GM12878 (cell line): Measurements from ENCODE around the gene ATP6V0A1.

Experiments used
- EZH2 ChIP-seq: IDR thresholded peaks from 2 replicates; pipeline ENCODE4 v1.6.1; 2012; ENCODE audit warnings: low read depth, mild to moderate bottlenecking, control low read depth, inconsistent platforms, low read length, borderline replicate concordance; ENCODE audit not compliant: control insufficient read depth
- KAT2A ChIP-seq: conservative IDR thresholded peaks from 2 replicates; pipeline ENCODE4 v1.6.1; 2011; ENCODE audit warnings: low read depth, low read length; ENCODE audit not compliant: control insufficient read depth
- LARP7 ChIP-seq: fragments of 450-650 bp; IDR thresholded peaks from 2 replicates; pipeline ENCODE4 v1.6.1; 2017; ENCODE audit warnings: mild to moderate bottlenecking
- NR2C1 ChIP-seq: fragments of 450-650 bp; IDR thresholded peaks from 2 replicates; pipeline ENCODE4 v1.6.1; 2017; ENCODE audit warnings: antibody characterized with exemption, mild to moderate bottlenecking, moderate library complexity
- POLR2AphosphoS5 ChIP-seq: IDR thresholded peaks from 2 replicates; pipeline ENCODE4 v1.6.1; 2011; ENCODE audit warnings: mild to moderate bottlenecking, low read length, inconsistent platforms
- SIN3A ChIP-seq: IDR thresholded peaks from 2 replicates; pipeline ENCODE4 v1.6.1; 2012; ENCODE audit warnings: low read depth, low read length, improper control_type of control experiment
- SUZ12 ChIP-seq: fragments of 200-600 bp; sonication (generic); IDR thresholded peaks from one replicate; pipeline ENCODE4 v1.6.1; 2018; ENCODE audit warnings: antibody characterized with exemption, mild to moderate bottlenecking; ENCODE audit not compliant: unreplicated experiment
- YY1 ChIP-seq: IDR thresholded peaks from 2 replicates; pipeline ENCODE4 v1.6.1; 2011; ENCODE audit warnings: low read depth, mild to moderate bottlenecking, low read length
- ZNF274 ChIP-seq: IDR thresholded peaks from one replicate; pipeline ENCODE4 v1.8.0; 2011; ENCODE audit not compliant: insufficient read length, insufficient read depth
- ZZZ3 ChIP-seq: IDR thresholded peaks from 2 replicates; pipeline ENCODE4 v1.6.1; 2011; ENCODE audit warnings: low read depth; ENCODE audit not compliant: control insufficient read depth, insufficient read length
- TF ChIP-seq, protein P1 (sequence below), 3 experiments: IDR thresholded peaks in 2 of 3; conservative IDR thresholded peaks in 1 of 3; 2 replicates each; pipeline ENCODE4 v1.5.1; 2011; ENCODE audit warnings: low read depth in 3 of 3, low read length in 3 of 3, mild to moderate bottlenecking in 3 of 3, control low read depth in 2 of 3, moderate library complexity in 2 of 3, inconsistent platforms in 1 of 3, mixed read lengths in 1 of 3; ENCODE audit not compliant: control insufficient read depth in 2 of 3, insufficient read depth in 1 of 3; ENCODE audit errors: extremely low read depth in 1 of 3

DNA sequence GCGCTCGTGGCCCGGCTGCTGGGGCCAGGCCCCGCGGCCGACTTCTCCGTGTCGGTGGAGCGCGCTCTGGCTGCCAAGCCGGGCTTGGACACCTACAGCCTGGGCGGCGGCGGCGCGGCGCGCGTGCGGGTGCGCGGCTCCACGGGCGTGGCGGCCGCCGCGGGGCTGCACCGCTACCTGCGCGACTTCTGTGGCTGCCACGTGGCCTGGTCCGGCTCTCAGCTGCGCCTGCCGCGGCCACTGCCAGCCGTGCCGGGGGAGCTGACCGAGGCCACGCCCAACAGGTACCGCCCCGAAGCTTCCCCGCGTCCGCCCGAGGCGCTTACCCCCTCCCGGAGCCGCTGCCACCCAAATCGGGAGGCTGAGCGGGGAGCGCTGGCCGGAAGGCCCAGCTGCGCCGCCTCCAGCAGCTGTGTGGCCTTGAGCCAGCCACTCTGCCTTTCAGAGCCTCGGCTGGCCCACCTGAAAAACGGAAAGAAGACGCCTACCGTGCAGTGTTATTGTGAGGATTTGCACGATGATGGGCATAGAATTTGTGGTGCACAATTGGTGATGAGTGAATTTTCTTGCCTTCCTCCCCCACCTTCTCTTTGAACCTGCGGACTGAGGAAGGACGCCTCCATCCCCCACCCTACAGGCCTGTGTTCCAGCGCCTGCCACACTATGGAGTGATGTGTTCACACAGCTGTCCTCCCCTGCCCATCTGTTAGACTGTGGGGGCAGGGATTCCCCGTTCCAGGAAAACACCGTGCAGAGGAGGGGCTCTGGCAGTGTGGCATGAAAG lies 77.9 kb downstream of the ATP6V0A1 start:
- TF ChIP-seq, protein P1, sequence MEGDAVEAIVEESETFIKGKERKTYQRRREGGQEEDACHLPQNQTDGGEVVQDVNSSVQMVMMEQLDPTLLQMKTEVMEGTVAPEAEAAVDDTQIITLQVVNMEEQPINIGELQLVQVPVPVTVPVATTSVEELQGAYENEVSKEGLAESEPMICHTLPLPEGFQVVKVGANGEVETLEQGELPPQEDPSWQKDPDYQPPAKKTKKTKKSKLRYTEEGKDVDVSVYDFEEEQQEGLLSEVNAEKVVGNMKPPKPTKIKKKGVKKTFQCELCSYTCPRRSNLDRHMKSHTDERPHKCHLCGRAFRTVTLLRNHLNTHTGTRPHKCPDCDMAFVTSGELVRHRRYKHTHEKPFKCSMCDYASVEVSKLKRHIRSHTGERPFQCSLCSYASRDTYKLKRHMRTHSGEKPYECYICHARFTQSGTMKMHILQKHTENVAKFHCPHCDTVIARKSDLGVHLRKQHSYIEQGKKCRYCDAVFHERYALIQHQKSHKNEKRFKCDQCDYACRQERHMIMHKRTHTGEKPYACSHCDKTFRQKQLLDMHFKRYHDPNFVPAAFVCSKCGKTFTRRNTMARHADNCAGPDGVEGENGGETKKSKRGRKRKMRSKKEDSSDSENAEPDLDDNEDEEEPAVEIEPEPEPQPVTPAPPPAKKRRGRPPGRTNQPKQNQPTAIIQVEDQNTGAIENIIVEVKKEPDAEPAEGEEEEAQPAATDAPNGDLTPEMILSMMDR (IDR thresholded peaks at IDR 0.05 in 2 of 3, conservative IDR thresholded peaks at IDR 0.05 in 1 of 3; ENCODE audit: control insufficient read depth in 2 of 3, extremely low read depth in 1 of 3, insufficient read depth in 1 of 3, low read depth in 3 of 3, low read length in 3 of 3): no peak
- peak; percentile 95 for TF ChIP-seq LARP7
- TF ChIP-seq SIN3A: peak; percentile 71; the same call in 1 of the 2 replicates
- no peak for TF ChIP-seq YY1
- TF ChIP-seq KAT2A: no peak
- TF ChIP-seq POLR2AphosphoS5: 0 out of 2 replicates have a peak, but pooled peaks have one; percentile 31
- TF ChIP-seq EZH2: no peak
- no peak for TF ChIP-seq NR2C1
- TF ChIP-seq ZZZ3: no peak
- TF ChIP-seq ZNF274: no peak
- TF ChIP-seq SUZ12: no peak
